Astrocyte of the cerebellum (primary cell): ENCODE results near the gene CHEK1.
"Not testable (repeated sequence)": the region's sequence is repeated elsewhere in the genome, so short reads cannot be mapped to it uniquely, and the experiment has no call there.

Source experiments
- DNase-seq: peaks from one replicate; pipeline ENCODE4 v3.0.0-alpha.2; 2011; ENCODE audit warnings: low read depth
- H3K4me3 ChIP-seq: 2 replicates; pipeline ENCODE4 v1.5.1; 2011; ENCODE audit warnings: mild to moderate bottlenecking, low read depth, low read length, moderate library complexity
- CTCF ChIP-seq: IDR thresholded peaks from 2 replicates; pipeline ENCODE4 v1.5.1; 2012; ENCODE audit warnings: low read length, low read depth, moderate library complexity, mild to moderate bottlenecking; ENCODE audit errors: missing control alignments
- in situ Hi-C: cut with HindIII; loops from 2 replicates; pipeline ENCODE4 v1.10.0; 2017; ENCODE audit warnings: low sequenced_read_pairs

Gene CHEK1

GRCh38 chr11:125701858-125702621 is 77.1 kb downstream of the CHEK1 start:
- in situ Hi-C loops: no loop called here
- TF ChIP-seq CTCF: no peak
- DNase-seq: no peak
- no peak overlapping the region for H3K4me3 ChIP-seq

- H3K4me3 ChIP-seq, DNase-seq, in situ Hi-C loops: not testable (repeated sequence)
Observed at GRCh38 chr11:125704686-125705085, 79.7 kb downstream of the CHEK1 start.

GRCh38 chr11:125720781-125721180 is 95.8 kb downstream of the CHEK1 start:
- TF ChIP-seq CTCF: no peak
- no peak for DNase-seq
- in situ Hi-C loops: no loop called here
- no peak overlapping the region for H3K4me3 ChIP-seq

- in situ Hi-C loops: no loop called here
- no peak for DNase-seq
- no peak for TF ChIP-seq CTCF
- H3K4me3 ChIP-seq: no peak overlapping the region
Observed at GRCh38 chr11:125724125-125724524, 99.2 kb downstream of the CHEK1 start.
